ENCODE measurements around the gene CLSTN1.

DNA sequence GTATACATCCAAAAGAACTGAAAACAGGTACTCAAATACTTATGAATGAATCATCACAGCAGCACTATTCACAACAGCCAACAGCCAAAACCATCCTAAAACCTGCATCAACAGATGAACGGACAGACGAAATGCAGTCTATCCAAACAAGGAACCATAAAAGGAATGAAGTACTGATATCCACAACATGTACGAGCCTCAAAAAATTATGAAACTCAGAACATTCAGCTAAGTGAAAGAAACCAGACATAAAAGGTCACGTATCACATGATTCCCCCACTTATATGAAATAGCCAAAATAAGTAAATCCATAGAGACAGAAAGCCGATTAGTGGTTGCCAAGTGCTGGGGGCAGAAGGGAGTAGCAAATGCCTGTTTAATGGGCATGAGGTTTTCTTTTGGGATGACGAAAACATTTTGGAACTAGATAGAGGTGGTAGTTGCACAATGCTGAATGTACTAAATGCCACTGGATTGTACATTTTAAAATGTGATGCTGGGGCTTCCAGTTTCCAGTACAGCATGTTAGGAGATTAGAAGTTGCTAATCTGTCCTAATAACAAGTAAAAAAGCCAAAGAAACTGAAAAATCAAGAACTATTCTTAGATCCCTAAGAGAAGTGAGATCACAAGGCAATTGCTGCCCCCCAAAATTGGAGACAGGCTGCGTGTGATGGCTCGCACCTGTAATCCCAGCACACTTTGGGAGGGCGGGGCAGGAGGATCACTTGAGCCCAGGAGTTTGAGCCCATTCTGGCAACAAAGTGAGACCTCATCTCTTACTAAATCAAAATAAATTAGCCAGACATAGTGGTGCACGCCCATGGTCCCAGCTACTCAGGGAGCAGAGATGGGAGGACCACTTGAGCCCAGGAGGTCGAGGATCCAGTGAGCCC lies 25.3 kb downstream of the CLSTN1 start:
- TF ChIP-seq, protein P1, sequence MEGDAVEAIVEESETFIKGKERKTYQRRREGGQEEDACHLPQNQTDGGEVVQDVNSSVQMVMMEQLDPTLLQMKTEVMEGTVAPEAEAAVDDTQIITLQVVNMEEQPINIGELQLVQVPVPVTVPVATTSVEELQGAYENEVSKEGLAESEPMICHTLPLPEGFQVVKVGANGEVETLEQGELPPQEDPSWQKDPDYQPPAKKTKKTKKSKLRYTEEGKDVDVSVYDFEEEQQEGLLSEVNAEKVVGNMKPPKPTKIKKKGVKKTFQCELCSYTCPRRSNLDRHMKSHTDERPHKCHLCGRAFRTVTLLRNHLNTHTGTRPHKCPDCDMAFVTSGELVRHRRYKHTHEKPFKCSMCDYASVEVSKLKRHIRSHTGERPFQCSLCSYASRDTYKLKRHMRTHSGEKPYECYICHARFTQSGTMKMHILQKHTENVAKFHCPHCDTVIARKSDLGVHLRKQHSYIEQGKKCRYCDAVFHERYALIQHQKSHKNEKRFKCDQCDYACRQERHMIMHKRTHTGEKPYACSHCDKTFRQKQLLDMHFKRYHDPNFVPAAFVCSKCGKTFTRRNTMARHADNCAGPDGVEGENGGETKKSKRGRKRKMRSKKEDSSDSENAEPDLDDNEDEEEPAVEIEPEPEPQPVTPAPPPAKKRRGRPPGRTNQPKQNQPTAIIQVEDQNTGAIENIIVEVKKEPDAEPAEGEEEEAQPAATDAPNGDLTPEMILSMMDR (IDR thresholded peaks at IDR 0.05; ENCODE audit: insufficient read depth, low read length, poor library complexity, severe bottlenecking) = no peak
- no peak for TF ChIP-seq EZH2phosphoT487 (conservative IDR thresholded peaks at IDR 0.05; ENCODE audit: low read length)
